ENCODE data around the gene NSMCE4A. TPM values are rescaled to one million over a fixed set of nuclear protein-coding genes. Genes with fewer than 3 reads are reported as not detected.

NSMCE4A gene
- total and polyA plus RNA-seq, 2 of the 4 experiments (the other 2 are of a cell fraction): 13.4 to 33.2 TPM

- peak; percentile 80 for ATAC-seq (ENCODE audit: low read depth)
- no peaks in the 10 kb centered on the region for H4K20me1 ChIP-seq (ENCODE audit: insufficient read depth, low read length)
- no peak overlapping the region for H4K91ac ChIP-seq (ENCODE audit: insufficient read depth, low read depth, low read length)
- no peak overlapping the region for H3K18ac ChIP-seq (ENCODE audit: low read depth, low read length)
- no peaks in the 10 kb centered on the region for H3K9me3 ChIP-seq (ENCODE audit: control insufficient read depth, insufficient read depth, low read length)
- no peak overlapping the region for H2BK20ac ChIP-seq (ENCODE audit: low read depth, low read length)
- POLR2A ChIA-PET (ENCODE audit: unreplicated experiment): no interaction called here
- no CpG with 5 or more reads among the region's 2 CpGs for WGBS, 2 experiments (ENCODE audit: extremely low coverage in 2 of 2, insufficient read length in 1 of 2)
- H3K79me1 ChIP-seq (ENCODE audit: low read depth in 1 of 2, low read length in 2 of 2): no peaks in the 10 kb centered on the region
- no peak for TF ChIP-seq RCOR1 (IDR thresholded peaks at IDR 0.05; ENCODE audit: insufficient replicate concordance, low read length)
- TF ChIP-seq NFE2L2 (IDR thresholded peaks at IDR 0.05; ENCODE audit: low read depth, low read length): no peak
- no peak for TF ChIP-seq SMC3 (IDR thresholded peaks at IDR 0.05; ENCODE audit: low read depth, low read length)
- no peak for TF ChIP-seq FOS (IDR thresholded peaks at IDR 0.05; ENCODE audit: low read depth, low read length)
- TF ChIP-seq MAZ (IDR thresholded peaks at IDR 0.05; ENCODE audit: borderline replicate concordance, low read depth, low read length): no peak
- no peak for TF ChIP-seq CHD1 (IDR thresholded peaks at IDR 0.05; ENCODE audit: low read depth, low read length)
- no peak for TF ChIP-seq RFX5 (IDR thresholded peaks at IDR 0.05; ENCODE audit: low read depth, low read length)
- no peak for TF ChIP-seq CTCF (conservative IDR thresholded peaks at IDR 0.05; ENCODE audit: low read depth, low read length)
- TF ChIP-seq RAD21 (IDR thresholded peaks at IDR 0.05; ENCODE audit: low read length): no peak
- TF ChIP-seq CEBPB (IDR thresholded peaks at IDR 0.05; ENCODE audit: low read depth, low read length): no peak
- TF ChIP-seq BHLHE40 (IDR thresholded peaks at IDR 0.05; ENCODE audit: low read depth, low read length): no peak
- no peak for TF ChIP-seq POLR2A (IDR thresholded peaks at IDR 0.05; ENCODE audit: low read depth, low read length)
- H3K36me3 ChIP-seq (ENCODE audit: control insufficient read depth, insufficient read depth, low read length): 0 out of 2 replicates have a peak, but pooled peaks cover 2% of the 10 kb centered on the region
- H2BK120ac ChIP-seq (ENCODE audit: low read depth, low read length): no peak overlapping the region
- no peak overlapping the region for H3K4me3 ChIP-seq (ENCODE audit: insufficient read depth, low read depth, low read length)
- H2BK5ac ChIP-seq (ENCODE audit: low read depth, low read length, poor library complexity, severe bottlenecking): no peak overlapping the region
- H2AK5ac ChIP-seq (ENCODE audit: low read depth, low read length): no peak overlapping the region
- peaks cover 3% of the 10 kb centered on the region; the same call in 1 of the 2 replicates for H3K9me1 ChIP-seq (ENCODE audit: insufficient read depth, low read length)
- no peak overlapping the region for H3K23ac ChIP-seq (ENCODE audit: low read depth, low read length)
- no peaks in the 10 kb centered on the region for H3K27me3 ChIP-seq (ENCODE audit: control insufficient read depth, insufficient read depth, low read length)
- dilution Hi-C loops (cut with HindIII; ENCODE audit: low sequenced_read_pairs, unreplicated experiment) (no loop called here), in situ Hi-C loops (cut with MboI; ENCODE audit: low sequenced_read_pairs) (no loop called here), intact Hi-C loops (cut with micrococcal nuclease) (no loop called here)
- no peak overlapping the region for H3K9ac ChIP-seq (ENCODE audit: low read depth, low read length)
- no peak for DNase-seq
- H3K4me1 ChIP-seq (ENCODE audit: control insufficient read depth, insufficient read depth, low read length): no peaks in the 10 kb centered on the region
- no peak overlapping the region for H3K4ac ChIP-seq (ENCODE audit: low read depth, low read length)
- CTCF ChIA-PET: interaction anchor here (0.6 to 1.7 kb wide), 2 partner anchors 164 to 208 kb away, joined by 4 to 5 read pairs; no protein-coding TSS in a partner anchor
- no peak overlapping the region for H2AFZ ChIP-seq (replicated peaks; ENCODE audit: low read length, poor library complexity)
- H3K27ac ChIP-seq (ENCODE audit: insufficient read depth, low read length): no peak overlapping the region
- no peak overlapping the region for H2BK15ac ChIP-seq (ENCODE audit: low read depth, low read length)
- no peak overlapping the region for H4K5ac ChIP-seq (ENCODE audit: low read depth, low read length)
- H3K56ac ChIP-seq (ENCODE audit: extremely low read depth, insufficient read depth, low read length): no peak overlapping the region
- H2AK9ac ChIP-seq (replicated peaks; ENCODE audit: low read depth, low read length, poor library complexity): no peak overlapping the region
- no peak overlapping the region for H4K8ac ChIP-seq (ENCODE audit: low read depth in 2 of 2, low read length in 2 of 2)
- BruUV-seq (replicated peaks): no TSS peak
- no peak overlapping the region; the same call in 1 of the 2 replicates for H3K4me2 ChIP-seq (ENCODE audit: low read depth, low read length)
- H3K14ac ChIP-seq (replicated peaks; ENCODE audit: low read depth, low read length): no peak overlapping the region
These were observed 26.0 kb downstream of the NSMCE4A start for GRCh38 chr10:121949049-121949448.

Data from IMR-90 (cell line).